GM12878 (cell line): ENCODE results near the gene SMARCD3. TPM values are rescaled to one million over a fixed set of nuclear protein-coding genes. Genes with fewer than 3 reads are reported as not detected.

ENCODE experiments used
- ATF3 ChIP-seq: IDR thresholded peaks from 2 replicates; pipeline ENCODE4 v1.6.1; 2011; ENCODE audit warnings: low read depth, mild to moderate bottlenecking, low read length, moderate library complexity, borderline replicate concordance; ENCODE audit errors: extremely low read depth
- BCL11A ChIP-seq: IDR thresholded peaks from 2 replicates; pipeline ENCODE4 v1.6.1; 2011; ENCODE audit warnings: low read depth, low read length
- BCL3 ChIP-seq: IDR thresholded peaks from 2 replicates; pipeline ENCODE4 v1.6.1; 2011; ENCODE audit warnings: borderline replicate concordance, low read depth, mild to moderate bottlenecking, moderate library complexity, low read length; ENCODE audit not compliant: insufficient read depth, poor library complexity, severe bottlenecking
- EGR1 ChIP-seq, 2 experiments: IDR thresholded peaks; 1 replicate in 1 of 2; 2 replicates in 1 of 2; pipeline ENCODE4 v1.6.1; 2011 to 2012; ENCODE audit warnings: low read depth in 2 of 2, low read length in 2 of 2, borderline replicate concordance in 1 of 2, mild to moderate bottlenecking in 1 of 2, moderate library complexity in 1 of 2
- FOXK2 ChIP-seq: fragments of 450-650 bp; IDR thresholded peaks from 2 replicates; pipeline ENCODE4 v1.6.1; 2017; ENCODE audit warnings: mild to moderate bottlenecking, moderate library complexity
- GATAD2B ChIP-seq: fragments of 450-650 bp; conservative IDR thresholded peaks from 2 replicates; pipeline ENCODE4 v1.6.1; 2017; ENCODE audit warnings: low read depth, mild to moderate bottlenecking, moderate library complexity
- MXI1 ChIP-seq: fragments of 150-350 bp; IDR thresholded peaks from 2 replicates; pipeline ENCODE4 v1.6.1; 2011; ENCODE audit warnings: low read depth, mild to moderate bottlenecking, inconsistent platforms, low read length, improper control_type of control experiment
- NFIC ChIP-seq: IDR thresholded peaks from 2 replicates; pipeline ENCODE4 v1.6.1; 2012; ENCODE audit warnings: low read depth, mild to moderate bottlenecking, inconsistent platforms, low read length, moderate library complexity
- PBX3 ChIP-seq: IDR thresholded peaks from 2 replicates; pipeline ENCODE4 v1.6.1; 2011; ENCODE audit warnings: mild to moderate bottlenecking, low read depth, low read length, moderate library complexity; ENCODE audit not compliant: insufficient replicate concordance
- RBBP5 ChIP-seq: fragments of 200-600 bp; sonication (generic); conservative IDR thresholded peaks from 2 replicates; pipeline ENCODE4 v1.6.1; 2016
- TAF1 ChIP-seq: IDR thresholded peaks from 2 replicates; pipeline ENCODE4 v1.6.1; 2011; ENCODE audit warnings: mild to moderate bottlenecking, low read depth, low read length, borderline replicate concordance
- TCF7 ChIP-seq: IDR thresholded peaks from 2 replicates; pipeline ENCODE4 v1.6.1; 2014; ENCODE audit warnings: antibody characterized with exemption, borderline replicate concordance
- ZNF622 ChIP-seq: fragments of 450-650 bp; IDR thresholded peaks from 2 replicates; pipeline ENCODE4 v1.6.1; 2017; ENCODE audit warnings: mild to moderate bottlenecking, inconsistent platforms
- polyA plus RNA-seq, 11 experiments: library from polyadenylated mRNA; depleted of rRNA in 4 of 11; unstranded in 6 of 11; stranded (reverse) in 5 of 11; fragments of >200 nt; fragmentation: Nextera tagmentation in 4 of 11; fragmentation: Illumina TruSeq in 1 of 11; extraction: Ambion mirVana in 4 of 11; extraction: Trizol in 1 of 11; gene quantifications; 1 replicate in 1 of 11; 2 replicates in 10 of 11; pipeline versions ENCODE4 v1.2.1 to v1.2.3, GENCODE V29; 2011 to 2016; ENCODE audit warnings: inconsistent platforms in 2 of 11, missing spikeins in 2 of 11, low read depth in 1 of 11
- total RNA-seq, 4 experiments: library from RNA; depleted of rRNA in 3 of 4; stranded (reverse); fragments of >200 nt in 3 of 4; fragmentation: Illumina TruSeq in 1 of 4; extraction: Trizol in 1 of 4; gene quantifications; 2 replicates each; pipeline versions ENCODE4 v1.2.1 to v1.2.3, GENCODE V29; 2013 to 2021

SMARCD3 gene
- total and polyA plus RNA-seq, 10 of the 15 experiments (the other 5 are each of a cell fraction or from before 2014, with no cell fraction given) = 0.11 to 1.4 (median 0.16) TPM

- TF ChIP-seq PBX3 (no peak), TAF1 (no peak), FOXK2 (no peak), ZNF622 (no peak), BCL11A (no peak), TCF7 (no peak), ATF3 (no peak), RBBP5 (no peak), MXI1 (no peak), EGR1 (IDR thresholded peaks at IDR 0.05; ENCODE audit: borderline replicate concordance in 1 of 2, low read depth in 2 of 2, low read length in 2 of 2) (no peak), BCL3 (no peak), NFIC (no peak), GATAD2B (no peak)
Observed at GRCh38 chr7:151204383-151205032, 44.0 kb downstream of the SMARCD3 start (continued).
